Activated CD4-positive, alpha-beta T cell treated with anti-CD3 and anti-CD28 coated beads, Interleukin-2, Interleukin-4, amounts not matched to agents 100 ng/mL and 50 ng/mL, durations not matched to agents 16 hours and 8 hours (primary cell): ENCODE results near the gene HNRNPA2B1.

Source experiments
- DNase-seq: peaks from one replicate; pipeline ENCODE4 v3.0.0-alpha.2; 2020; ENCODE audit warnings: low spot score

The HNRNPA2B1 gene

DNA sequence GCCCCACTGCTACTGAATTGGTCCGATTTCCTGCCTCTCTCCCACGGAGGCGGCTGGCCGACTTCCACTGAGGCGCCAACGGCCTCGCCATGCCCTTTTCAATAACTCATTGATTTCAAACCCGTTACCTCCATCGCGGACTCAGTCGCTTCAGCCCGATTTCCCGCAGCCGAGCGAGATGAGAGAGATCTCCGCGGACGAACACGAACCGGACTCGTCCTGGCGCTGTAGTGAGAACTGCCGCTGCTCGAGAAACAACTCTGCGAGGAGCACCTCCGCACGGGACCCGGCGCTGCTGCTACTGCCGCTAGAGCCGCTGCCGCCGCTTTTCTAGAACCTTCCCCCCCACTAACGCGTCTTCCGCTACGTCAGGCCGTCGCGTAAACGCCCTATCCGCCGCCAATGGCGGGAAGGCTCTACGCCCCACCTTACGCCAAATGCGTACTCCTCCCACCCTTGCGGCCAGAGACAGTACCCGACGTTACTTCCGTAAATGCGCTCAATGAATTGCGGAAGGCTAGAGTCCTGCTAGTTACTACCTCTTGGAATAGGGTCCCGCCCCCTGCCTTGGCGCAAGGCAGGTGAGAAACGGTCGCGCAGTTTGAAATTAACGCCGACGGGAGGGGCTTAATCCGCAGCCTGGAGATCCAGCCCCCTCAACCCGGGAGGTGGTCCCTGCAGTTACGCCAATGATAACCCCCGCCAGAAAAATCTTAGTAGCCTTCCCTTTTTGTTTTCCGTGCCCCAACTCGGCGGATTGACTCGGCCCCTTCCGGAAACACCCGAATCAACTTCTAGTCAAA lies at the start of gene HNRNPA2B1:
Gene HNRNPA2B1 (minus strand): TSS at position 303 of the 803 bp plus-strand sequence. CDS start 169 bp downstream, at position 134.
- DNase-seq = peak; percentile 99

DNA sequence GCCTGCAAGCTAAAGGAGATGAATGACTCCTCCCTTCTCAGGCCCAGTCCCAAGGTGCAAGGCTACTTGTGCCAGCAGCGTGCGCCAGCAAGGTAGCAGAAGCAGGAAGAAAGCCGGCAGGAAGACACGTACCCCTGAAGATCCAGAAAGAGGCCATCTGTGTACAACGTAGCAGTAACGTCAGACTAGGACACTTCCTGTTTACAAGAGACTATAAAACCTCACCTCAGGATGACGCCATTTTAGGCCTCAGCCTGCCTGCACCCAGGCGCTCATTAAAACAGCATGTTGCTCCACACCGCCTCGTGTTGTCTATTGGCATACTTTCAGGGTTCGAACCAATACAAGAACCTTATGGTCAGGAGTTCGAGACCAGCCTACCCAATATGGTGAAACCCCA lies 49.7 kb upstream of the HNRNPA2B1 start:
- no peak for DNase-seq

DNA sequence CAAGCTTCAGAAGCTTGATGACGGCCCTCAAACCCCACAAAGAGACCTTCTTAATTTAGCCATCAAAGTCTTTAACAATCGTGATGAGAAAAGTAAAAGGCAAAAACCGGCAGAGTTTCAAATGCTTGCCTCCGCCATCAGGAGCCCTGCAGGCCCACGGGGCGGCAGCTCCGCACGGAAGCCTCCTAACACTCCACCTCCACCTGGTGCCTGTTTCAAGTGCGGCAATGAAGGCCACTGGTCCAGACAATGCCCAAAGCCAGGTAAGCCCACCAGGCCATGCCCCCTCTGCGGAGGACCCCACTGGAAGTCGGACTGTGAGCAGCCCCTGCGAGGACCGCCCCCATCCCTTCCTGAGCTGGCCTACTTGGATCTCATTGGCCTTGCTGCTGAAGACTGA lies 44.6 kb upstream of the HNRNPA2B1 start:
- DNase-seq = no peak

DNA sequence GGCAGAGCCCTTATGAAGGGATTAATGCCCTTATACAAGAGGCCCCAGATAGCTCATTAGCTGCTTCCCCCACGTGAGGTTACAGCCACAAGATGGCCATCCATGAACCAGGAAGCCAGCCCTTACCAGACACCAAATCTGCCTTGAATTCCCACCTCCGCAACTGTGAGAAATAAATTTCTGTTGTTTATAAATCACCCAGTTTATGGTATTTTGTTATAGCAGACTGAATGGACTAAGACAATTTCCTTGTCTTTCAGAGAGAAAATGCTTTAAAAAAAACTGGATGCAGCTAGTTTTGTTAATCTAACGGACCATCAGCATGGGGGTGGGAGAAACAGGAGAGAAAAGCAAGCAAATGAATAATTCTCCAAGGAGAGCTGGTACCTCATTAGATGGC lies 37.5 kb upstream of the HNRNPA2B1 start:
- no peak for DNase-seq

DNA sequence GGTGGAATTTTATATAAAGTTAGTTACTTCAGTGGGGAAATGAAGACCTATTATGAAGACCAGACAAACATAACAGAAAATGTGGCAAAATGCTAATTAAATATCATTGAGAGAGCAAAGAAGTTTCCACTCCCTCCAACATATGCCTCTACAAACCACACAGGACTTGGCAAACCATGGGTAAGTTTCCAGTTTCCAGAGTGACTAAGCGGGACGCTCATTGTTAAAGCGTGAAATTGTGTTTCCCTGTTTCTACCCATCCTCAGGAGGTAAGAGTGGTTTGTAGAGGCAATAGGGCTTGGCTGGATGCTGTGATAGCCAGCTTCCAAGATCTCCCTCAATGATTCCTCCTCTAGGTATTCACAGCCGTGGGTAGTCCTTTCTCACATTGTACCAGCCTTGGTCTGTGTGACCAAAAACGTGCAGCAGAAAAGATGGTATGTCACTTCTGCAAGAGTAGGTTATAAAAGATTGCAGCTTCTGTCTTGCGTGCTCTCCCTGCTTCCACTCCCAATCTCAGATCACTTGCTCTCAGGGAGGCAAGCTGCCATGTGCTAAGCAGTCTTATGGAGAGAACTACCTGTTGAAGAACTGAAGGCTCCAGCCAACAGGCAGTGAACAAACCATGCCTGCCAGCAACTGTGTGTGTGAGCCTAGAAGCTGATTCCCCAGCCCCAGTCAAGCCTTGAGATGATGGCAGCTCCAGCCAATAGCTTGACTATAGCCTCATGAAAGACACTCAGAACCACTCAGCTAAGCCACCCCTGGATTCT lies 36.7 kb upstream of the HNRNPA2B1 start:
- no peak for DNase-seq

DNA sequence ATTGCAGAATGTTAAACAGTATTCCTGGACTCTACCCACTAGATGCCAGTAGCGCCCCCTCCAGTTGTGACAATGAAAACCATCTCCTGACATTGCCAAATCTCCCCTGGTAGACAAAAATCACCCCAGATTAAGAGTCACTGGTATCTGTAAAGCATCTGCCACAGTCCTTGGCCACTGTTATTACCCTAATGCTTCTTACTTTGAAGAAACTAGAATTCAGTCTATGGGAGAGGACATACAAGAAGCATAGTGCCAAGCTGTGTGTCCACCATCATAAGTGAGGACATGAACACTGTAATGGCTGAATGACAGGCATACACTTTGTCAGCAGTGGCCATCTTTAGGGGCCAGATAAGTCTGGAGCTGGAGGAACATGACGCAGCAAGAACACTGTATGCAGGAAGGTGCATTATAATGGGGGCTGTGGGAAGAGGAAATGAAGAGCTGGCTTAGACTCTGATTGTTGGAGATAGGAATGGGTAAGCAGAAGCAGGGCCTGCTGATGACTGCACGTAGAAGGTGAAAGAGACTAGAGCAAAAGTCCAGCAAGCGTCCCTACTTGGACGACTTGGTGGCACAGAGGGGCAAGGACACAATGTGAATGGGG lies 33.5 kb upstream of the HNRNPA2B1 start:
- no peak for DNase-seq

DNA sequence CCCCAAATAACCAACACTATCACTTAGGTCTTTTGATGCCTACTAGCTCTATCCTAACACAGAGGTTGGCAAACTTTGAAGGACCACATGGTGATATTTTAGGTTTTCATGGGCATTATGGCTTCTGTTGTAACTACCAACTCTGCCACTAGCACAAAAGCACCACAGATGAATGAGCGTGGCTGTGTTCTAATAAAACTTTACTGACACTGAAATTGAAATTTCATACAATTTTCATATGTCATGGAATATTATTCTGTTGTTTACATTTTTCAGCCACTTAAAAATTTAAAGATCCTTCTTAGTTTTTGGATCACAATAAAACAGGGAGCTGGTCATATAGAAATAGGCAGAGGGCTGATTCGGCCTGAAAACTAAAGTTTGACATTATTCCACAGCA lies 27.4 kb upstream of the HNRNPA2B1 start:
- DNase-seq = no peak

DNA sequence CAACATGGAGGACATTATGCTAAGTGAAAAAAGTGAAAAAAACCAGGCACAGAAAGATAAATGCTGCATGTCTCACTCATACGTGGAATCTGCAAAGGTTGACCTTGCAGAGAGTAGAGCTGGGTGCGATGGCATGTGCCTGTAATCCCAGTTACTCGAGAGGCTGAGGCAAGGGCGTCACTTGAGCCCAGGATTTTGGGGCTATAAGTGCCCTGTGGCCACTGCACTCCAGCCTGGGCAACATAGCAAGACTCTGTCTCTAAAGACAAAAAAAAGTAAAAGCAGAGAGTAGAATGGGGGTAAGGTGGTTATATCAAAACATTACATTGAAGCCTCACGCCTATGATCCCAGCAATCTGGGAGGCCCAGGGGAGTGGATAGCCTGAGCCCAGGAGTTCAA lies 23.8 kb upstream of the HNRNPA2B1 start:
- no peak for DNase-seq

DNA sequence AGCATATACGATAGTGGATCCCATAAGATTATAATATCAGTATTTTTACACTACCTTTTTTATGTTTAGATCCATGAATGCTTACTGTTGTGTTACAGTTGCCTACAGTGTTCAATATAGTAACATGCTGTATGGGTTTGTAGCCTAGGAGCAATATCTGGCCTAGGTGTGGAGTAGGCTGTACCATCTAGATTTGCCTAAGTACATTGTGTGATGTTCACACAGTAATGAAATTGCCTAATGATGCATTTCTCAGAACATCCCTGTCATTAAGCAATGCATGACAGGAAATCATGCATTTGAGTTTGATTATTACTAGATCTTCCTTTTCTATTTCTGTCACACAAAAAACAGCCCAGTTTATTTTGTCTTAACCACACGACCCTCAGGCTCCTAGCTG lies 15.5 kb upstream of the HNRNPA2B1 start:
- DNase-seq = no peak

DNA sequence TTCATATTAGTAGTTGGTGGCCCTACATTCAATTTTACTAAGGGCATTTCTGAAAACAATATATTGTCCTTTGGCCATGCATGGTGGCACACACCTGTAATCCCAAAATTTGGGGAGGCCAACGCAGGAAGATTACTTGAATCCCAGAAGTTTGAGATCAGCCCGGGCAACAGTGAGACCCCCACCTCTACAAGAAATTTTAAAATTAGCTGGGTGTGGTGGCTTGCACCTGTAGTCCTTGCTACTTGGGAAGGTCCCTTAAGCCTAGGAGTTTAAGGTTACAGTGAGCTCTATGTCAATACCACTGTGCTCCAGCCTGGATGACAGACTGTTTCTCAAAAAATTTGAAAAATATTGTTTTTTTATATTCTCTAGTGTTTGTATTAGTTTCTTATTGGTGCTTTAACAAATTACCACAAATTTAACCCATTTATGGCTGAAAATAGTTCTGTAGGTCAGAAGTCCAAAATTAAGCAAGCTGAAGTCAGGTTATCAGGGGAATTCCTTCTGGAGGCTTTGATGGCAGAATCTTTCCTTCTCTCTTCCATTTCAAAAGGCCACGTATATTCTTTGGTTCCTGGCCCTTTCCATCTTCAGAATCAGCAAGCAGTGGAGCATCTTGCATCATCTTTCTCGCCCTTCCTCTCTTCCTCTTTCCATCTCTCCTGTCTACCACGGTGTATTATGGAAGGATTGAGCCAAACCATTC lies 13.4 kb upstream of the HNRNPA2B1 start:
- no peak for DNase-seq

DNA sequence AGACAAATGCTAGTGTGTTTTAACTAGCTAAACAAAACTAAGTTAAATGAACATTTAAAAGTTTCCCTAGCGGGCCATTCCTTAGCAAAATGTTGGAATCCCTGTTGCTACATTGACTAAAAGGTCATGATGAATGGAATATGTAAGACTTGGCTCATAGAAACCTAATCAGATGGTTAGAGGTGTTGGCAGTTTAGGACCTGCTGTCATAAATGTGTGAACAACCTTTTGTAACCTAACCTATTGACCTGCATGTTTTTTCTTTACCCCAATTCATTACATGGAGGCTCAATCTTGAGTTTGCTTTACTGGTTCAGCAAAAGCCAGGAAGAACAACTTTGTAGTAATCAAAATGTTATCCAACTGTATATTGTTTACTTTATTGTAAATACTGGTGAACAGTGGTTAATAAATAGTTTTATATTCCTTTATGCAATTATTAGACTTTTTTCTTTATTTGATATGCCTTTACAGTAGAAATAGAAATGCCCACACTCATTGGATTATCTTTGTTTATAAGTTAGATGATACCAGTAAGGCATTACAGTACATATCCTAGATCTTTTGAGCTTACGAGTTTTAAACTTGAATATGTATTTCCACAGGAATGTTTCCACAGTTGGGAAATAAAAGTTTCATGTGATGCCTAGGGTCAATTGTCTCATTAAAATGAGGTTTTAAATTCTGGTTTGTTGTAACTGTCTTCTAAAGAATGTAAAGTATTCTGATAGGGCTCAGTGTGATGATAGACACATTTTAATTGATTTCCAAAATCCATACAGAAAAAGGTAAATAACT lies 12.6 kb upstream of the HNRNPA2B1 start:
- DNase-seq = no peak

DNA sequence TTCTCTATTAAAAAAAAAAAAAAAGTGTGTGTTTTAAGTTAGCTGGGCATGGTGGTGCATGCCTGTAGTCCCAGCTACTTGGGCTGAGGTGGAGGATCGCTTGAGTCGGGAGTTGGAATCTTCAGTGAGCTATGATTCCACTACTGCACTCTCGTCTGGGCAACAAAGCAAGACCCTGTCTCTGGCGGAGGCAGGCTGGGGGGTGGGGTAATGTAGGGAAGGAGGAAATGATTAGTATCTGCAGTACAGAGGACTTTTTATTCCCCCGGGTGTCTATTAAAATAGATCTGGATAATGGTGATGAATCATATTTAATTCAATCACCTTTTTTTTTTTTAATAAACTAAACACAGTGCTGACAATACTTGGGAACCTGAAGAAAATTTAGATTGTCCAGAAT lies 7.5 kb upstream of the HNRNPA2B1 start:
- no peak for DNase-seq

DNA sequence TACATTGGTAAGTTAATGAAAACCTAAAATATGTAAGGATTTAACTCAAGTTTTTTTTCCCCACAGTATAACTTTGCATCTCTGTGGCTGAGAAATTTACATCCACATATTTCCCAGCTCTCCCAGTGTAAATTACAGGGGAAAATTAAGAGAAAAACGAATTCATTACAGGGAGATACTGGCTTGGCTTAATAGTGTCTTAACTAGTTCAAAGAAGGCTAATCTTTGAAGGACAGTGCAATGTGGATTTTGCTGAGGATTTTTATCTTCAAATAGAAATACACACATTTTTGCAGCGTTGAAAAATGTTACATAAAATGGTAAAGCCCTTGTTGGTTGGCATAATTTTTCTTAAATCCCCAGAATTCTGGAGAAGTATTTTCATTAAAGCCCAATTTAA lies 2.5 kb upstream of the HNRNPA2B1 start:
- no peak for DNase-seq

DNA sequence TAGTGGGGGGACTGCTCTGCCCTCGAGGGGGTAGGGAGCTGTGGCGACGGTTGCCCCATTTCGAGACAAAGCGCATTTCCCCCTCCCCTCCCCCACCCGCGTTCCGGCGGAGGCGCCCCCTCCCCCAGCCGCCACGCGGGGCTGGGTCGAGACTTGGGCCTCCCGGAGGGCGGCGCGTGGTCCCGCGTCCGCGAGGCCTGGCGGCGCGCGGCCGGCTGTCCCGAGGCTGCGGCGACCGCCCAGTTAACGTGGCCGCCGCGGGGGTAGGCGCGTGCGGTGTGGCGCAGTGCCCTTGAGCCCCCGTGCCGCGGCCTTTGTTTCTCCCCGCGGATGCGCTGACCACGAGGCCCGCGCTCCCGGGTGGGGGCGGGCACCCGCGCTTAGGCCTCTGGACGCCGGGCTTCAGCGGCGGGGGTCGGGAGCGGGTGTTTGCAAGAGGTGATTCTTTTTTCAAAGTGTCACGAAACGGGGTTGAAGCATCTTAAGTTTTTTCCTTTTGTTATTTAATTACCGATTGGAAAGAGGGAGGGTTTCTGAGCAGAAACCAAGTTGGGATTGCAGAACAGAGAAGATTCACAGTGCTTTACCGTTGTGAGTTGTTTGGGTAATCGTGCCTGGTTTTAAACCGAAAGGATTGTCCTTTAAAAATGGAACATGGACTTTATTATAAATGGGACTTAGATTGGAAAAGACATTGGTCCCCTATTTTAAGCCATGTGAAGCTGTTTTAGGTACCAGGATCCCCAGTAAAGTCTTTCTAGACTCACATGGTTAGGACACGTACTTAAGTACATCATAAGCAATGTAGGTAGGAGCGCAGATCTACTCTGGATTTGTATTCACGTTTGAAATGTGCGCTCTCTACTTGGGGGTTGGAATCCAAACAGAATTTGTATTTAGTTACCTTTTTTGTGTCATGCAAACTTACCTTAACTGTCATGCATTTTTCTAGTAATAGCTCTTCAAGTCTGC lies 1.8 kb upstream of the HNRNPA2B1 start:
- DNase-seq = no peak

DNA sequence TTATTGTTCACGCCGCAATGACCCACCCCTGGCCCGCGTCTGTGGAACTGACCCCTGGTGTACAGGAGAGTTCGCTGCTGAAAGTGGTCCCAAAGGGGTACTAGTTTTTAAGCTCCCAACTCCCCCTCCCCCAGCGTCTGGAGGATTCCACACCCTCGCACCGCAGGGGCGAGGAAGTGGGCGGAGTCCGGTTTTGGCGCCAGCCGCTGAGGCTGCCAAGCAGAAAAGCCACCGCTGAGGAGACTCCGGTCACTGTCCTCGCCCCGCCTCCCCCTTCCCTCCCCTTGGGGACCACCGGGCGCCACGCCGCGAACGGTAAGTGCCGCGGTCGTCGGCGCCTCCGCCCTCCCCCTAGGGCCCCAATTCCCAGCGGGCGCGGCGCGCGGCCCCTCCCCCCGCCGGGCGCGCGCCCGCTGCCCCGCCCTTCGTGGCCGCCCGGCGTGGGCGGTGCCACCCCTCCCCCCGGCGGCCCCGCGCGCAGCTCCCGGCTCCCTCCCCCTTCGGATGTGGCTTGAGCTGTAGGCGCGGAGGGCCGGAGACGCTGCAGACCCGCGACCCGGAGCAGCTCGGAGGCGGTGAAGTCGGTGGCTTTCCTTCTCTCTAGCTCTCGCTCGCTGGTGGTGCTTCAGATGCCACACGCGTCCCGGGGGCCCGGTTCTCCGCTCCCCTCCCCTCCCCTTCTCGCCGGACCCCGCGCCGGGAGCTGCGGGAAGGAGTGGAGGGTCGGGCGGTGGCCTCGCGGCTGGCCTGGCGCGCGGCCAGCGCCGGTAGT lies 887 bp upstream of the HNRNPA2B1 start, which contains the start of gene CBX3:
Gene CBX3 (plus strand): TSS at position 499 of the 772 bp plus-strand sequence. CDS start 1,254 bp downstream, outside the sequence.
- DNase-seq = peak; percentile 95

DNA sequence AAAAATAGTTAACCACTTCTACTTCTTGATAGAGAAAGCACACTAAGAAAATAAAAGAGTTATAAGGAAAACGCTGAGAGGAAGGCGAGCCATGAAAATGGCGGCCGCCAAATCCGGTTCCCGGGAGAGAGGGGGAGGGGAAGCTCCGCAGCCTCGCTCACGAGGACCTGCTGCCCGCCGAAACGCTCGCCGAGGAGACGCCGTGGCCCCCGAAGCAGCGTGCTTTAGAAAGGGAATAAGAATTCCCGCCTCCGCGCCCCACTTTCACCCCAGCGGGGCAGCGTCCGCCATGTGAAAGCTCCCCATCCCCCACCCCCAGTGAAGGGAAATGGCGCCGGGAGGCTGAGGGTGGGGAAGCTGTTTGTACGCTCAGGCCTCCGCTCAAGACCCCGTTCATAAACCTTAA lies 505 bp downstream of the HNRNPA2B1 start:
- DNase-seq = peak; percentile 71

DNA sequence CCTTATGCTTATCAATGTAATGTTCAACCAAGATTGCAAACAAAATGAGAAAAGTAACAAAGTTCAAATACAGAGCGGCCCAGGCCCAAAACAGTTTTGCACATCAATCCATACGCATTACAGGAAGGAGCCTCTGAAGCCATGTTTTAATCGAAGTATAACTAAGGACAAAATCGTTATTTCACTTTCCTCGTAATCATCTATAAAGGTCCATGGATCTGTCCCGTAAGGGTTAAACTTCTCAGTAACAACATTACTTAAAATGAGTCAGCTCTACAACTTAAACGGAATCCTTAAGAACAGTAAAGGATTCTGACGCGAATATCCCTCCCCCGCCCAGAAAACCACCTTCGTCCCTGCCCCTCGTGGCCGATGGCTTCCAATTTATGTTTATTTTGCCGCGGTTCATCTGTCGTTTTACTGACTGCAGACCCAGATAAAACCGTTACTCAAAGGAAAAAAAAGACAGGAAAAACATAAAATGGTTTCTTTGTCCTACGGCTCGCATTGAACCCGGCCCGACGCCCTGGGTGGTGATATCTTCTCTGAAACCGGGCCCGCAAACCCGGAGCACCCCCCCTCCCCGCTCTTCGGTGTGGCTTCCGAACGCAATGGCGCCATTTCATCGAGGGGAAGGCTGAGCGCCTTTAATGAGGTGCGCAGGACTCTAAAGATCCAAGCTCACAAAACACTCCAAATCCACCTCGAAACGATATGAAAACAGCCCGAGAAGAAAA lies 1.1 kb downstream of the HNRNPA2B1 start:
- DNase-seq = peak; percentile 70

DNA sequence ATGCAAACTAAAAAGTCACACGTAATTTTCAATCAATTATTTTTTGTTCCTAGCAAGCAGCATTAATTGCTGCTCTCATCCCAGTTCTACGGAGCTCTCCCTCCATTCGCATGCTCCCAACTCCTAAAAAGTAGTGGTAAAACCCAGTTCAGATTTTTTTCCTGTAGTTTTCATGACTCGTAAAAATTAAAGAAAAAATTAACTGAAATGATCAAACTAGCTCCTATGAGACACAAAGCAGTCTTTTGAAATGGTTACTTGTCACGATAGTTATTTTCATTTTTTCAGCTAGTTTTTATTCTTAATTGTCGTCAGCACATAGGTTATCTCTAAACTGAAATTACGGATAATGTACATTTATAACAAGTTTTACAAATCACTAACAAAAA lies 1.8 kb downstream of the HNRNPA2B1 start:
- DNase-seq = no peak
